Measurements from ENCODE around the gene DSCAML1.

DNA sequence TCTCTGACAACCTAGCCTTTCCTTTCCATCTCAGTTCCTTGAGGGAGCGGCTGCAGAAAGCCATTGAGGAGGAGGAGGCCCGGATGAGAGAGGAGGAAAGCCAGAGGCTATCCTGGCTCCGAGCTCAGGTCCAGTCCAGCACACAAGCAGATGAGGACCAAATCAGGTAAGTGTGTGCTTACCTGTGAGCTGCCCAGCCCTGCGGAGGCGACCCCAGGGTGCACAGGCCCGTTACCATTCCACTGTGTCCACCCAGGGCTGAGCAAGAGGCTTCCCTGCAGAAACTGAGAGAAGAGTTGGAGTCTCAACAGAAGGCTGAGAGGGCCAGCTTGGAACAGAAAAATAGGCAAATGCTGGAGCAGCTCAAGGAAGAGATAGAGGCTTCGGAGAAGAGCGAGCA lies 406.3 kb downstream of the DSCAML1 start:
- TF ChIP-seq EZH2 (IDR thresholded peaks at IDR 0.05; ENCODE audit: insufficient read depth, poor library complexity, severe bottlenecking) = no peak
- TF ChIP-seq EZH2phosphoT487 (IDR thresholded peaks at IDR 0.05; ENCODE audit: insufficient read depth, low read depth) = no peak
